NCI-H187 (cell line): ENCODE data around the gene PDGFB.

Source experiments
- DNase-seq, 2 experiments: peaks; one replicate each; lab custom pipeline; 2025; lab: John Stamatoyannopoulos, UW

PDGFB gene

DNA sequence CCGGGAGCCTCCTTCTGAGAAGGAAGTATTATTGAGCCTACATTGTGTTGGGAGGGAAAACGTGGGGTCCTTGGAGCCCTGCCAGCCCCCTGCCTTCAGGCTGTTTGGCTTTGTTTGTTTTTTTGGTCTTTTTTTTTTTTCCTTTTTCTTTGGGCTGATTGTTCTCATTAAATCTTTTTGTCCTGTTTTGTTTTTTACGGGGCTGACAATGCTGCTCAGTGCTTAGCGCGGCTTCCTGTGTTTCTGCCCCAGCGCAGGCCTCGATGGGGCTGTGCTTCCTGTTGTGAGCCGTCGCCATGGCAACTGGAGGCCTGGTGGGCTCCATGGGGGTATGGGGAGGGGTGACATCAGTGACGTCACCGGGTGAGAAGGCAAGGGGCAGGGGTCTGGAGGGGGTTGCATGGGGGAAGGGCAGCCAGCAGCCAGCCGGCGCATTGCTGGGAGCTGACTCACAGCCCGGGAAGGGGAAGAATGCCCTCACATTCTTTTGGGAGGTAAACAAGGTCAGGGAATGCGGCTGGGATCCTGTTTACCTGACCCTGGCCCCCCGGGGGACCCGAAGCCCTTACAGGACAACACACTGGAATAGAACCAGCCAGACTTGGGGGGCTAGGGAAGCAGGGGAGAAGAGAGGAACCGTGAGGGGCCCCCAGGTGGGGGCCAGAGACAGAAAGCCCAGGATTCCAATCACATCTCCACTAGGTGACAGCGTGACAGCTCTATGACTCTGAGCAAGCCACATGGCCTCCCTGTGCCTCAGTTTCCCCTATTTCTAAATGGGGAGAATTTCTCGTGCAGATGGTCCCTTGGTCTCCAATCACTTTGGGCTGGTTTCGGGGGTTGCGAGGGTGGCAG, 70.1 kb downstream of the PDGFB start:
- DNase-seq, result no peak

DNA sequence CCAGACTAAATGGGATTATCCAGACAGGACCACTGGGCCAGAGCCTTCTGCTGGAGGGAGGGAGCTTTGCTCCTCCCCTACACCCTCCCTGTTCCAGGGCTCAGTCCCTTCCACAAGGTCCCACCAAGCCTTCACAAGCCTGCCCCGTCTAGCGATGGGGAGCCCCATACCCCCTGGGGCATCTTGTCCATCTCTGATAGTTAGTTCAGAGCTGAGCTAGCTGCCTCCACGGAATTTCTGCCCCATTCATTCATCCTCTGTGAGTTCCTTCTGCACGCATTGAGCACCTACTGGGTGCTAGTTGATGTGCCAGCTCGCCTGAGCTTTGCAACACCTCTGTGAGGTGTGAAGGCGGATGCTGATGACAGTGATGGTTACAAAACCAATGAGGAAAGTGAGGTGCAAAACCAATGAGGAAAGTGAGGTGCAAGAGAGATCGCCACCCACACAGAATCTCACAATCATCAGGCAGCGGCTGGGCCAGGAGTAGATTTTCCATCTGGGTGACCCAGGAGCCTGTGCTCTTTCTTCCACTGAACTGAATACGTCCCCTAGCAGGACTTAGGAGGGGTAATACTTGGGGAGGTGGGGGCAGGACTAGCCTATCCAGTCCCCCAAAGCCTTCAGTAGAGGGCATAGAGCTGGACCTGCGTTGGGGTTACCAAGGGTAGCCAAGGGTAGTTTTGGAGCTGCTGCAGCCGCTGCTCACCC, 70.8 kb downstream of the PDGFB start:
- no peak for DNase-seq
